Neural cell (in vitro differentiated cells): Measurements from ENCODE around the gene STAT5B. TPM values are rescaled to one million over a fixed set of nuclear protein-coding genes. Genes with fewer than 3 reads are reported as not detected.

Experiments used
- H2AFZ ChIP-seq: fragments of 200-600, 300-800 bp; sonication (generic), shearing (Covaris generic); 2 replicates; pipeline ENCODE4 v1.6.0; 2014; ENCODE audit warnings: low read depth, mild to moderate bottlenecking, antibody characterized with exemption, low read length, moderate library complexity
- H3F3A ChIP-seq: fragments of 200-600 bp; shearing (Covaris generic); 2 replicates; pipeline ENCODE4 v1.6.1; 2016; ENCODE audit warnings: mild to moderate bottlenecking, moderate library complexity, mixed read lengths, antibody characterized with exemption, low read length; ENCODE audit not compliant: insufficient read depth, poor library complexity, severe bottlenecking
- H3K27ac ChIP-seq: fragments of 200-600, 300-800 bp; sonication (generic), shearing (Covaris generic); 2 replicates; pipeline ENCODE4 v1.5.1; 2014; ENCODE audit warnings: mild to moderate bottlenecking, low read length, moderate library complexity
- H3K27me3 ChIP-seq: fragments of 300-800, 200-600 bp; sonication (generic), shearing (Covaris generic); 2 replicates; pipeline ENCODE4 v1.6.0; 2014; ENCODE audit warnings: mild to moderate bottlenecking, low read depth, low read length, moderate library complexity; ENCODE audit not compliant: insufficient read depth
- H3K36me3 ChIP-seq: fragments of 300-800, 200-600 bp; sonication (generic), shearing (Covaris generic); 2 replicates; pipeline ENCODE4 v1.5.1; 2014; ENCODE audit warnings: mild to moderate bottlenecking, antibody characterized with exemption, low read length, moderate library complexity; ENCODE audit not compliant: insufficient read depth
- H3K4me2 ChIP-seq: fragments of 300-800, 200-600 bp; sonication (generic), shearing (Covaris generic); 2 replicates; pipeline ENCODE4 v1.6.0; 2014; ENCODE audit warnings: mild to moderate bottlenecking, low read length
- H3K4me3 ChIP-seq: fragments of 300-800, 200-600 bp; sonication (generic), shearing (Covaris generic); 2 replicates; pipeline ENCODE4 v1.5.1; 2014; ENCODE audit warnings: mild to moderate bottlenecking, low read length, moderate library complexity
- H3K79me2 ChIP-seq: fragments of 200-600 bp; shearing (Covaris generic); replicated peaks from 2 replicates; pipeline ENCODE4 v1.6.0; 2014; ENCODE audit warnings: mild to moderate bottlenecking, low read length, moderate library complexity; ENCODE audit not compliant: insufficient read depth
- H3K9ac ChIP-seq: fragments of 300-800, 200-600 bp; sonication (generic), shearing (Covaris generic); 2 replicates; pipeline ENCODE4 v1.6.1; 2016; ENCODE audit warnings: mild to moderate bottlenecking, low read length, mixed read lengths
- H3K9me2 ChIP-seq: fragments of 200-600 bp; shearing (Covaris generic); 2 replicates; pipeline ENCODE4 v1.6.1; 2016; ENCODE audit warnings: mild to moderate bottlenecking, low read length, mixed read lengths; ENCODE audit not compliant: insufficient read depth
- H3K9me3 ChIP-seq: fragments of 200-600, 300-800 bp; sonication (generic), shearing (Covaris generic); 2 replicates; pipeline ENCODE4 v1.6.1; 2016; ENCODE audit warnings: mild to moderate bottlenecking, mixed run types, low read length, moderate library complexity, mixed read lengths
- H4K20me1 ChIP-seq: fragments of 200-600 bp; shearing (Covaris generic); 2 replicates; pipeline ENCODE4 v1.6.1; 2016; ENCODE audit warnings: mild to moderate bottlenecking, mixed run types; ENCODE audit not compliant: insufficient read depth
- EP300 ChIP-seq: fragments of 450-650 bp; conservative IDR thresholded peaks from 2 replicates; pipeline ENCODE4 v1.6.1; 2014; ENCODE audit warnings: antibody characterized with exemption, mild to moderate bottlenecking, moderate library complexity; ENCODE audit not compliant: poor library complexity, severe bottlenecking
- EZH2 ChIP-seq: fragments of 200-600, 300-800 bp; shearing (Covaris generic), sonication (generic); IDR thresholded peaks from 2 replicates; pipeline ENCODE4 v1.6.1; 2014; ENCODE audit warnings: antibody characterized with exemption, low read length, borderline replicate concordance, mild to moderate bottlenecking; ENCODE audit not compliant: insufficient read depth, poor library complexity, severe bottlenecking
- MXI1 ChIP-seq: fragments of 450-650 bp; conservative IDR thresholded peaks from 2 replicates; pipeline ENCODE4 v1.6.1; 2014; ENCODE audit warnings: antibody characterized with exemption, mild to moderate bottlenecking; ENCODE audit not compliant: poor library complexity, severe bottlenecking
- POLR2AphosphoS5 ChIP-seq: IDR thresholded peaks from 2 replicates; pipeline ENCODE4 v1.6.1; 2012
- RAD21 ChIP-seq: fragments of 450-650 bp; conservative IDR thresholded peaks from 2 replicates; pipeline ENCODE4 v1.6.1; 2014; ENCODE audit warnings: antibody characterized with exemption, mild to moderate bottlenecking, moderate library complexity
- REST ChIP-seq: IDR thresholded peaks from 2 replicates; pipeline ENCODE4 v1.6.1; 2012; ENCODE audit warnings: borderline replicate concordance
- SMC3 ChIP-seq: fragments of 450-650 bp; conservative IDR thresholded peaks from 2 replicates; pipeline ENCODE4 v1.6.1; 2014; ENCODE audit warnings: antibody characterized with exemption, mild to moderate bottlenecking, moderate library complexity; ENCODE audit not compliant: poor library complexity
- TAF1 ChIP-seq: IDR thresholded peaks from 2 replicates; pipeline ENCODE4 v1.6.1; 2012; ENCODE audit warnings: low read depth
- polyA plus RNA-seq: library from polyadenylated mRNA; depleted of rRNA; stranded (reverse); fragments of >200 nt; gene quantifications from 2 replicates; pipeline ENCODE4 v1.2.3, GENCODE V29; 2014
- TF ChIP-seq, protein P1 (sequence below): fragments of 450-650 bp; IDR thresholded peaks from 2 replicates; pipeline ENCODE4 v1.5.1; 2014; ENCODE audit warnings: antibody characterized with exemption, mild to moderate bottlenecking, moderate library complexity; ENCODE audit not compliant: poor library complexity, severe bottlenecking

STAT5B gene
- polyA plus RNA-seq, 1 donor from 2014 or later = 47.4 TPM

- no peak overlapping the region for H3K27ac ChIP-seq
- H3K4me2 ChIP-seq = no peak overlapping the region
- H3K79me2 ChIP-seq = no peaks in the 10 kb centered on the region
- H3K4me3 ChIP-seq = no peak overlapping the region
- H3K9me3 ChIP-seq = no peaks in the 10 kb centered on the region
- no peak overlapping the region for H2AFZ ChIP-seq
- H4K20me1 ChIP-seq = no peaks in the 10 kb centered on the region
- H3F3A ChIP-seq = no peaks in the 10 kb centered on the region
- no peaks in the 10 kb centered on the region for H3K36me3 ChIP-seq
- H3K9me2 ChIP-seq = no peaks in the 10 kb centered on the region
- no peaks in the 10 kb centered on the region for H3K27me3 ChIP-seq
- no peak overlapping the region for H3K9ac ChIP-seq
- TF ChIP-seq, protein P1, sequence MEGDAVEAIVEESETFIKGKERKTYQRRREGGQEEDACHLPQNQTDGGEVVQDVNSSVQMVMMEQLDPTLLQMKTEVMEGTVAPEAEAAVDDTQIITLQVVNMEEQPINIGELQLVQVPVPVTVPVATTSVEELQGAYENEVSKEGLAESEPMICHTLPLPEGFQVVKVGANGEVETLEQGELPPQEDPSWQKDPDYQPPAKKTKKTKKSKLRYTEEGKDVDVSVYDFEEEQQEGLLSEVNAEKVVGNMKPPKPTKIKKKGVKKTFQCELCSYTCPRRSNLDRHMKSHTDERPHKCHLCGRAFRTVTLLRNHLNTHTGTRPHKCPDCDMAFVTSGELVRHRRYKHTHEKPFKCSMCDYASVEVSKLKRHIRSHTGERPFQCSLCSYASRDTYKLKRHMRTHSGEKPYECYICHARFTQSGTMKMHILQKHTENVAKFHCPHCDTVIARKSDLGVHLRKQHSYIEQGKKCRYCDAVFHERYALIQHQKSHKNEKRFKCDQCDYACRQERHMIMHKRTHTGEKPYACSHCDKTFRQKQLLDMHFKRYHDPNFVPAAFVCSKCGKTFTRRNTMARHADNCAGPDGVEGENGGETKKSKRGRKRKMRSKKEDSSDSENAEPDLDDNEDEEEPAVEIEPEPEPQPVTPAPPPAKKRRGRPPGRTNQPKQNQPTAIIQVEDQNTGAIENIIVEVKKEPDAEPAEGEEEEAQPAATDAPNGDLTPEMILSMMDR = no peak
- TF ChIP-seq MXI1 = no peak
- no peak for TF ChIP-seq EZH2
- TF ChIP-seq TAF1 = no peak
- TF ChIP-seq SMC3 = no peak
- TF ChIP-seq POLR2AphosphoS5 = no peak
- no peak for TF ChIP-seq RAD21
- TF ChIP-seq REST = no peak
- TF ChIP-seq EP300 = no peak
These were observed 109.9 kb downstream of the STAT5B start for GRCh38 chr17:42166196-42166763.

GRCh38 chr17:42165751-42166150 is 110.4 kb downstream of the STAT5B start:
- H2AFZ ChIP-seq = no peak overlapping the region
- H3F3A ChIP-seq = no peaks in the 10 kb centered on the region
- TF ChIP-seq EZH2 (no peak), MXI1 (no peak), SMC3 (no peak)
- no peak overlapping the region for H3K27ac ChIP-seq
- no peak overlapping the region for H3K4me3 ChIP-seq
- H3K79me2 ChIP-seq = no peaks in the 10 kb centered on the region
- H3K27me3 ChIP-seq = no peaks in the 10 kb centered on the region
- H3K9me2 ChIP-seq = no peaks in the 10 kb centered on the region
- H3K9me3 ChIP-seq = no peaks in the 10 kb centered on the region
- no peak overlapping the region for H3K4me2 ChIP-seq
- no peaks in the 10 kb centered on the region for H4K20me1 ChIP-seq
- no peak overlapping the region for H3K9ac ChIP-seq
- no peaks in the 10 kb centered on the region for H3K36me3 ChIP-seq
